ENCODE measurements around the gene ZNF177.

The ZNF177 gene

GRCh38 chr19:9413240-9413954, 50.6 kb downstream of the ZNF177 start:
- Histone ChIP-seq H3K27me3 (ENCODE audit: low read length) (no peaks in the 10 kb centered on the region), H3K9me3 (ENCODE audit: insufficient read depth, low read length) (peaks cover 33% of the 10 kb centered on the region), H3K27ac (ENCODE audit: low read depth, low read length) (no peak overlapping the region), H3K36me3 (ENCODE audit: low read length) (peaks cover 58% of the 10 kb centered on the region), H3K4me3 (ENCODE audit: insufficient read depth, low read length, poor library complexity, severe bottlenecking) (no peak overlapping the region), H3K9ac (ENCODE audit: low read length) (no peak overlapping the region), H2AFZ (ENCODE audit: low read depth, low read length, severe bottlenecking) (no peak overlapping the region), H3K4me2 (ENCODE audit: low read depth, low read length, poor library complexity, severe bottlenecking) (no peak overlapping the region), H3K79me2 (ENCODE audit: insufficient read depth, low read length) (no peaks in the 10 kb centered on the region), H3F3A (ENCODE audit: insufficient read depth) (no peaks in the 10 kb centered on the region), H4K20me1 (ENCODE audit: low read depth, low read length) (no peaks in the 10 kb centered on the region), H3K9me2 (replicated peaks; ENCODE audit: insufficient read depth, low read length) (no peaks in the 10 kb centered on the region)
- TF ChIP-seq CTCF (IDR thresholded peaks at IDR 0.05; ENCODE audit: insufficient read depth, low read length, poor library complexity, severe bottlenecking) (no peak), EZH2phosphoT487 (conservative IDR thresholded peaks at IDR 0.05; ENCODE audit: low read length) (no peak)

GRCh38 chr19:9427941-9428340, 65.1 kb downstream of the ZNF177 start:
- Histone ChIP-seq H3K79me2 (ENCODE audit: insufficient read depth, low read length) (peaks cover 7% of the 10 kb centered on the region), H2AFZ (ENCODE audit: low read depth, low read length, severe bottlenecking) (no peak overlapping the region), H3K4me3 (ENCODE audit: insufficient read depth, low read length, poor library complexity, severe bottlenecking) (no peak overlapping the region), H4K20me1 (ENCODE audit: low read depth, low read length) (no peaks in the 10 kb centered on the region), H3K9me3 (ENCODE audit: insufficient read depth, low read length) (no peaks in the 10 kb centered on the region), H3F3A (ENCODE audit: insufficient read depth) (no peaks in the 10 kb centered on the region), H3K36me3 (ENCODE audit: low read length) (peaks cover 6% of the 10 kb centered on the region; the same call in 1 of the 2 replicates), H3K27ac (ENCODE audit: low read depth, low read length) (no peak overlapping the region), H3K27me3 (ENCODE audit: low read length) (no peaks in the 10 kb centered on the region), H3K9ac (ENCODE audit: low read length) (no peak overlapping the region), H3K9me2 (replicated peaks; ENCODE audit: insufficient read depth, low read length) (no peaks in the 10 kb centered on the region), H3K4me2 (ENCODE audit: low read depth, low read length, poor library complexity, severe bottlenecking) (no peak overlapping the region)
- no peak for TF ChIP-seq CTCF (IDR thresholded peaks at IDR 0.05; ENCODE audit: insufficient read depth, low read length, poor library complexity, severe bottlenecking)

GRCh38 chr19:9430444-9430843, 67.6 kb downstream of the ZNF177 start:
- Histone ChIP-seq H3K27ac (ENCODE audit: low read depth, low read length) (no peak overlapping the region), H3K27me3 (ENCODE audit: low read length) (no peaks in the 10 kb centered on the region), H3K36me3 (ENCODE audit: low read length) (peaks cover 7% of the 10 kb centered on the region; the same call in 1 of the 2 replicates), H3K9me3 (ENCODE audit: insufficient read depth, low read length) (no peaks in the 10 kb centered on the region), H3K9me2 (replicated peaks; ENCODE audit: insufficient read depth, low read length) (no peaks in the 10 kb centered on the region), H3K9ac (ENCODE audit: low read length) (no peak overlapping the region), H3F3A (ENCODE audit: insufficient read depth) (no peaks in the 10 kb centered on the region), H4K20me1 (ENCODE audit: low read depth, low read length) (no peaks in the 10 kb centered on the region), H3K79me2 (ENCODE audit: insufficient read depth, low read length) (peaks cover 28% of the 10 kb centered on the region), H2AFZ (ENCODE audit: low read depth, low read length, severe bottlenecking) (no peak overlapping the region), H3K4me3 (ENCODE audit: insufficient read depth, low read length, poor library complexity, severe bottlenecking) (no peak overlapping the region), H3K4me2 (ENCODE audit: low read depth, low read length, poor library complexity, severe bottlenecking) (no peak overlapping the region)
- no peak for TF ChIP-seq EZH2phosphoT487 (conservative IDR thresholded peaks at IDR 0.05; ENCODE audit: low read length)
- no peak for TF ChIP-seq CTCF (IDR thresholded peaks at IDR 0.05; ENCODE audit: insufficient read depth, low read length, poor library complexity, severe bottlenecking)

Data from SU-DHL-6 (cell line).